Hematopoietic multipotent progenitor cell treated with erythropoietin and hydrocortisone succinate and interleukin-3 and kit ligand, for 8 days (in vitro differentiated cells): ENCODE measurements around the gene NAXD.
"Not testable (repeated sequence)": the region's sequence is repeated elsewhere in the genome, so short reads cannot be mapped to it uniquely, and the experiment has no call there.

Experiments
- DNase-seq: peaks from one replicate; pipeline ENCODE4 v3.0.0-alpha.2; 2015

The NAXD gene

GRCh38 chr13:110645750-110646149 lies 30.4 kb downstream of the NAXD start:
- no peak for DNase-seq

- DNase-seq, result no peak
Observed at GRCh38 chr13:110646442-110647364, 31.4 kb downstream of the NAXD start.

GRCh38 chr13:110647365-110647737 lies 32.0 kb downstream of the NAXD start:
- no peak for DNase-seq

- DNase-seq, result peak; percentile 69
Observed at GRCh38 chr13:110648146-110648819, 32.9 kb downstream of the NAXD start.

GRCh38 chr13:110648848-110649421 lies 33.6 kb downstream of the NAXD start:
- DNase-seq, result no peak

GRCh38 chr13:110649551-110649950 lies 34.2 kb downstream of the NAXD start:
- DNase-seq, result no peak

GRCh38 chr13:110650436-110650835 lies 35.1 kb downstream of the NAXD start:
- no peak for DNase-seq

GRCh38 chr13:110651271-110651670 lies 35.9 kb downstream of the NAXD start:
- no peak for DNase-seq

- DNase-seq, result no peak
Observed at GRCh38 chr13:110651726-110652230, 36.4 kb downstream of the NAXD start.

- no peak for DNase-seq
Observed at GRCh38 chr13:110652231-110652730, 36.9 kb downstream of the NAXD start.

GRCh38 chr13:110652764-110653163 lies 37.4 kb downstream of the NAXD start:
- no peak for DNase-seq

- no peak for DNase-seq
Observed at GRCh38 chr13:110653271-110653670, 37.9 kb downstream of the NAXD start.

GRCh38 chr13:110653851-110654250 lies 38.5 kb downstream of the NAXD start:
- no peak for DNase-seq

GRCh38 chr13:110657196-110657595 lies 41.9 kb downstream of the NAXD start:
- DNase-seq, result no peak

- DNase-seq, result not testable (repeated sequence)
Observed at GRCh38 chr13:110658218-110658911, 43.0 kb downstream of the NAXD start.

- no peak for DNase-seq
Observed at GRCh38 chr13:110661256-110661655, 45.9 kb downstream of the NAXD start.

- no peak for DNase-seq
Observed at GRCh38 chr13:110662091-110662490, 46.7 kb downstream of the NAXD start.

GRCh38 chr13:110662777-110663443 lies 47.6 kb downstream of the NAXD start:
- DNase-seq, result no peak

GRCh38 chr13:110663491-110663890 lies 48.1 kb downstream of the NAXD start:
- no peak for DNase-seq

GRCh38 chr13:110664041-110664440 lies 48.7 kb downstream of the NAXD start:
- DNase-seq, result no peak

GRCh38 chr13:110664673-110665072 lies 49.3 kb downstream of the NAXD start:
- DNase-seq, result no peak
